SU-DHL-6 (cell line): ENCODE data around the gene NFIX.
A peak's percentile ranks its signal among the peaks of the same experiment; 100 is the strongest.

ENCODE experiments used
- H2AFZ ChIP-seq: fragments of 200-600 bp; sonication (generic); 2 replicates; pipeline ENCODE4 v1.6.1; 2014; ENCODE audit warnings: low read depth, mild to moderate bottlenecking, moderate library complexity, mixed read lengths, antibody characterized with exemption, low read length; ENCODE audit not compliant: severe bottlenecking
- H3F3A ChIP-seq: fragments of 200-600 bp; shearing (Covaris generic); 2 replicates; pipeline ENCODE4 v1.6.0; 2016; ENCODE audit warnings: antibody characterized with exemption, mild to moderate bottlenecking; ENCODE audit not compliant: insufficient read depth
- H3K27ac ChIP-seq: fragments of 200-600 bp; sonication (generic); 2 replicates; pipeline ENCODE4 v1.5.1; 2016; ENCODE audit warnings: low read depth, mild to moderate bottlenecking, low read length, moderate library complexity, mixed read lengths
- H3K27me3 ChIP-seq: fragments of 200-600 bp; sonication (generic), shearing (Covaris generic); 2 replicates; pipeline ENCODE4 v1.6.0; 2014; ENCODE audit warnings: mild to moderate bottlenecking, low read length
- H3K36me3 ChIP-seq: fragments of 200-600 bp; sonication (generic); 2 replicates; pipeline ENCODE4 v1.6.1; 2014; ENCODE audit warnings: mild to moderate bottlenecking, low read length, mixed read lengths
- H3K4me2 ChIP-seq: fragments of 300-600, 200-600 bp; shearing (Covaris generic), sonication (generic); 2 replicates; pipeline ENCODE4 v1.6.0; 2014; ENCODE audit warnings: low read length, low read depth, mild to moderate bottlenecking; ENCODE audit not compliant: poor library complexity, severe bottlenecking
- H3K4me3 ChIP-seq: fragments of 200-600 bp; sonication (generic); 2 replicates; pipeline ENCODE4 v1.5.1; 2014; ENCODE audit warnings: antibody characterized with exemption, low read length, mild to moderate bottlenecking, mixed read lengths; ENCODE audit not compliant: insufficient read depth, poor library complexity, severe bottlenecking
- H3K79me2 ChIP-seq: fragments of 200-600 bp; sonication (generic); 2 replicates; pipeline ENCODE4 v1.6.1; 2014; ENCODE audit warnings: mild to moderate bottlenecking, low read length, moderate library complexity; ENCODE audit not compliant: insufficient read depth
- H3K9ac ChIP-seq: fragments of 200-600 bp; sonication (generic); 2 replicates; pipeline ENCODE4 v1.7.0; 2014; ENCODE audit warnings: mild to moderate bottlenecking, low read length
- H3K9me2 ChIP-seq: fragments of 200-600 bp; sonication (generic); replicated peaks from 2 replicates; pipeline ENCODE4 v1.6.1; 2014; ENCODE audit warnings: low read length; ENCODE audit not compliant: insufficient read depth
- H3K9me3 ChIP-seq: fragments of 200-600 bp; sonication (generic); 2 replicates; pipeline ENCODE4 v1.6.1; 2014; ENCODE audit warnings: low read length, mixed read lengths; ENCODE audit not compliant: insufficient read depth
- H4K20me1 ChIP-seq: fragments of 200-600 bp; sonication (generic); 2 replicates; pipeline ENCODE4 v1.6.1; 2014; ENCODE audit warnings: low read depth, mild to moderate bottlenecking, antibody characterized with exemption, low read length, moderate library complexity, mixed read lengths
- CTCF ChIP-seq: fragments of 200-600 bp; sonication (generic); IDR thresholded peaks from one replicate; pipeline ENCODE4 v1.5.1; 2017; ENCODE audit warnings: antibody characterized with exemption, mild to moderate bottlenecking, low read length, moderate library complexity; ENCODE audit not compliant: insufficient read depth, poor library complexity, severe bottlenecking
- EZH2phosphoT487 ChIP-seq: fragments of 200-600 bp; sonication (generic), shearing (Covaris generic); conservative IDR thresholded peaks from 2 replicates; pipeline ENCODE4 v1.6.1; 2018; ENCODE audit warnings: mild to moderate bottlenecking, antibody characterized with exemption, low read length, moderate library complexity, mixed read lengths

The NFIX gene

GRCh38 chr19:13032837-13033236 lies 37.6 kb downstream of the NFIX start:
- Histone ChIP-seq H2AFZ (no peak overlapping the region), H3K79me2 (no peaks in the 10 kb centered on the region), H3K27me3 (no peaks in the 10 kb centered on the region), H3K4me3 (no peak overlapping the region), H3K9me3 (no peaks in the 10 kb centered on the region), H3K9ac (no peak overlapping the region), H4K20me1 (no peaks in the 10 kb centered on the region), H3K27ac (no peak overlapping the region), H3F3A (no peaks in the 10 kb centered on the region), H3K4me2 (no peak overlapping the region), H3K9me2 (no peaks in the 10 kb centered on the region), H3K36me3 (no peaks in the 10 kb centered on the region)
- TF ChIP-seq EZH2phosphoT487 (no peak), CTCF (no peak)

GRCh38 chr19:13033244-13033643 lies 38.0 kb downstream of the NFIX start:
- Histone ChIP-seq H4K20me1 (no peaks in the 10 kb centered on the region), H3K9ac (no peak overlapping the region), H3K79me2 (no peaks in the 10 kb centered on the region), H3K36me3 (no peaks in the 10 kb centered on the region), H3K9me3 (no peaks in the 10 kb centered on the region), H2AFZ (no peak overlapping the region), H3K4me3 (no peak overlapping the region), H3K27me3 (no peaks in the 10 kb centered on the region), H3K9me2 (no peaks in the 10 kb centered on the region), H3K27ac (no peak overlapping the region), H3F3A (no peaks in the 10 kb centered on the region), H3K4me2 (no peak overlapping the region)
- no peak for TF ChIP-seq EZH2phosphoT487
- TF ChIP-seq CTCF, result no peak

- Histone ChIP-seq H4K20me1 (no peaks in the 10 kb centered on the region), H3K9me2 (no peaks in the 10 kb centered on the region), H2AFZ (no peak overlapping the region), H3K4me2 (no peak overlapping the region), H3K79me2 (no peaks in the 10 kb centered on the region), H3K27ac (no peak overlapping the region), H3K4me3 (no peak overlapping the region), H3K27me3 (no peaks in the 10 kb centered on the region), H3K9me3 (no peaks in the 10 kb centered on the region), H3K9ac (no peak overlapping the region), H3F3A (no peaks in the 10 kb centered on the region), H3K36me3 (no peaks in the 10 kb centered on the region)
- TF ChIP-seq EZH2phosphoT487, result no peak
- TF ChIP-seq CTCF, result peak; percentile 62
Observed at GRCh38 chr19:13033819-13034611, 38.7 kb downstream of the NFIX start.
